Fibroblast of villous mesenchyme (primary cell): Measurements from ENCODE around the gene SPATA13. TPM values are rescaled to one million over a fixed set of nuclear protein-coding genes. Genes with fewer than 3 reads are reported as not detected.

Source experiments
- DNase-seq: peaks from one replicate; pipeline ENCODE4 v3.0.0-alpha.2; 2010; ENCODE audit warnings: low read depth
- H3K4me3 ChIP-seq: 2 replicates; pipeline ENCODE4 v1.5.1; 2011; ENCODE audit warnings: low read depth, mild to moderate bottlenecking, low read length
- total RNA-seq: library from RNA; depleted of rRNA; stranded (reverse); fragments of >200 nt; gene quantifications from 2 replicates; pipeline ENCODE4 v1.2.3, GENCODE V29; 2012
- TF ChIP-seq, protein P1 (sequence below): IDR thresholded peaks from 2 replicates; pipeline ENCODE4 v1.5.1; 2012; ENCODE audit warnings: low read depth, mild to moderate bottlenecking, low read length; ENCODE audit not compliant: insufficient read depth

The SPATA13 gene
- total RNA-seq, 1 donor = 19.9 TPM

DNA sequence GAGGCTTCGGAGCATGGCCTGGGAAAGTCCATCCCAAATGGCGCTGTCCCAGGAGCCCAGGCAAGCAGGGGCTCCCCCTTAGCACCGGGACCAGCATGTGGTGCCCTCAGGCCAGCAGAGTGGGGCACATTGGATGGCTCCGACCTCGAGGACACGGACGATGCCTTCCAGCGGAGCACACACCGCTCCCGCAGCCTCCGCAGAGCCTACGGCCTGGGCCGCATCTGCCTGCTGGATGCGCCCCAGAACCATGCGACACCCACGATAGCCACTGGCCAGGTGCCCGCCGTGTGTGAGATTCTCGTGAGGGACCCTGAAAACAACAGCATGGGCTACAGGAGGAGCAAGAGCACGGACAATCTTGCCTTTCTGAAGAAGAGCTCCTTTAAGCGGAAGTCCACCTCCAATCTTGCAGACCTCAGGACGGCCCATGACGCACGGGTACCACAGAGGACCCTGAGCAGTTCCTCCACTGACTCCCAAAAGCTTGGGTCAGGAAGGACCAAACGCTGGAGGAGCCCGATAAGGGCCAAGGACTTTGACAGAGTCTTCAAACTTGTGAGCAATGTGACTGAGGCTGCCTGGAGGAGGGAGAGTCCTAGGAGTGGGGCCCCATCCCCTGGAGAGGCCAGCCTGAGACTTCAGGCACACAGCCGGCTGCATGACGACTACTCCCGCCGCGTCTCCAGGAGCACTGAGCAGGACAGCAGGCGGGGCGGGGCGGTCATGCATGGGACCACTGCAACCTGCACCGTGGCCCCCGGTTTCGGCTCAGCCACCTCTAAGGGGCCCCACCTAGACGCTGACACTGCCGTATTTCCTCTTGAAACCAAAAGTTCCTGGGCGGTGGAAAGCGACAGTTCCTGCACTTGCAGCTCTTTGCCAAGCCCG, 63.1 kb downstream of the SPATA13 start:
- no peak for DNase-seq
- no peak overlapping the region for H3K4me3 ChIP-seq
- TF ChIP-seq, protein P1, sequence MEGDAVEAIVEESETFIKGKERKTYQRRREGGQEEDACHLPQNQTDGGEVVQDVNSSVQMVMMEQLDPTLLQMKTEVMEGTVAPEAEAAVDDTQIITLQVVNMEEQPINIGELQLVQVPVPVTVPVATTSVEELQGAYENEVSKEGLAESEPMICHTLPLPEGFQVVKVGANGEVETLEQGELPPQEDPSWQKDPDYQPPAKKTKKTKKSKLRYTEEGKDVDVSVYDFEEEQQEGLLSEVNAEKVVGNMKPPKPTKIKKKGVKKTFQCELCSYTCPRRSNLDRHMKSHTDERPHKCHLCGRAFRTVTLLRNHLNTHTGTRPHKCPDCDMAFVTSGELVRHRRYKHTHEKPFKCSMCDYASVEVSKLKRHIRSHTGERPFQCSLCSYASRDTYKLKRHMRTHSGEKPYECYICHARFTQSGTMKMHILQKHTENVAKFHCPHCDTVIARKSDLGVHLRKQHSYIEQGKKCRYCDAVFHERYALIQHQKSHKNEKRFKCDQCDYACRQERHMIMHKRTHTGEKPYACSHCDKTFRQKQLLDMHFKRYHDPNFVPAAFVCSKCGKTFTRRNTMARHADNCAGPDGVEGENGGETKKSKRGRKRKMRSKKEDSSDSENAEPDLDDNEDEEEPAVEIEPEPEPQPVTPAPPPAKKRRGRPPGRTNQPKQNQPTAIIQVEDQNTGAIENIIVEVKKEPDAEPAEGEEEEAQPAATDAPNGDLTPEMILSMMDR = no peak

DNA sequence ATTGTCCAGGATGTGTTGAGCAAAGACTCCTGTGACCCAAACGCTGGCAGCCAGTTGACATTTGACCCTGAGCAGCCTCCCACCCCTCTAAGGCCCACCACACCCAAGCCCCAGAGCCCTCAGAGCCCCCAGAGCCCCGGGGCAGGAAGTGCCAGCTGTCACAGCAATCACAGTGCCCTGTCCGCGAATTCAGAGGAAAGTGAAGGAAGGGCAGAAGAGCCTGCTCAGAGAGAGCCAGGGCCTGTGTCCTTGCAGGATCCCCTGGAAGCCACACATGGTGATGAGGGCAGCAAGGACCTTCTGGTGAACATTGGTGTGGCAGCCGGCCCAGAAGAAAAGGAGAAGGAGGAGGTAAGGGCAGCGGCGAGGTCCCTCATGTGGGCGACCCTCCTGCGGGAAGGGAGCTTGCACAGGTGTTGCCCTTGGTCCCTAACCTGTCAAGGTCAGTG, 63.7 kb downstream of the SPATA13 start:
- no peak overlapping the region for H3K4me3 ChIP-seq
- TF ChIP-seq, protein P1 = no peak
- no peak for DNase-seq

DNA sequence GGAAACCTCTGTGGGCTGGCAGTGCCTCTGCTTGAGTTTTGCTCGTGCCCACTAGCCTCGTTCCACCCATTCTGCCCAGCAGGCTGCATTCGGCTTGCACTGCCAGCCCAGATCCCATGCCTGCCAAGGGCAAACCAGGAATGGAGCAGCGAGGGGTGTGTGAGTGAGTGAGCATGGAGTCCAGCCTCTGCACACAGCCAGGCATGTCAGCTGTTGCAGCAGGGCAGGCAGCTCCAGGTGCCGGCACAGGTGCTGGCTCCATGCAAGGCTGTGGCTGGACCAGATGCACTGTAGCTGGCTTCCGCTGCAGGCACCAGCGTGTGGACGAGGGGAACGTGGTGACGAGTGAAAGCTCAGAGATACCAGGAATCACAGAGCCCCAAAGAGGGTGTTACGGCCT, 64.5 kb downstream of the SPATA13 start:
- H3K4me3 ChIP-seq = no peak overlapping the region
- TF ChIP-seq, protein P1 = no peak
- no peak for DNase-seq

DNA sequence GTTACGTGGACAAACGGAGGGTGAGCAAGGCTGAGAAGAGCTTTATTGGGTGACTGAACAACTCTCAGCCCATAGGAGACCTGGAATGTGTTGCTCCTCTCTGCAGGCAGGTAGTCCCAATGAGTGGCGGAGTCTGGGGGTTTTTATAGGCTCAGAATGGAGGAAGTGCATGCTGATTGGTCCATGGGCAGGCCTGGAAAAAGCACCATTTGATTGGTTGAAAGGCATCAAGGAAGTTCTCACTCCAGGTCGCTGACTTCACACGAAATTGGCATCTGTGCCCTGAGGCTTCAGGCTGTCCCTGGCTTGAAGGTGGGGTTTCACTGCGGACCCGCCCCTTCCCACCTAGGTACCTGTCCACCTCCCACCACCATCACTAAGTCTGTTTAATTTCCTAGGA, 65.4 kb downstream of the SPATA13 start:
- no peak for DNase-seq
- TF ChIP-seq, protein P1 = no peak
- no peak overlapping the region for H3K4me3 ChIP-seq

DNA sequence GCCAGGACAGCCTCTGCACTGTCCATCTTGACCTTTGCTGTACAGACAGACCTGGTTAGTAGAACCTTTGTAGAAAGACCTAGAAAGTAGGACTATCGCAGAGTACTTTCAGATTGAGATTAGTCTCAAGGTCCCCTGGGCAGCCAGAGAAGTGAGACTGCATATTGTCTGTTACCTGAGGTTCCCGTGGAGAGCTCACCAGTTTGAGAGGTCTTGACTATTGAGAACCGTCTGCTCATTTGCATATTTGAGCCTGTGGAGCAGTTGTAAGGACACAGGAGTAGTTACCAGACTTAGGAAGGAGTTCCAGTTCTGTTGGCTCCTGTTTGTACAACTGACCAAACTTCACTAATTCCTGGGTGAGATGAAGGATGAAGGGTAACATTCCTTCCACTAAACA, 66.2 kb downstream of the SPATA13 start:
- TF ChIP-seq, protein P1 = no peak
- no peak overlapping the region for H3K4me3 ChIP-seq
- DNase-seq = no peak

DNA sequence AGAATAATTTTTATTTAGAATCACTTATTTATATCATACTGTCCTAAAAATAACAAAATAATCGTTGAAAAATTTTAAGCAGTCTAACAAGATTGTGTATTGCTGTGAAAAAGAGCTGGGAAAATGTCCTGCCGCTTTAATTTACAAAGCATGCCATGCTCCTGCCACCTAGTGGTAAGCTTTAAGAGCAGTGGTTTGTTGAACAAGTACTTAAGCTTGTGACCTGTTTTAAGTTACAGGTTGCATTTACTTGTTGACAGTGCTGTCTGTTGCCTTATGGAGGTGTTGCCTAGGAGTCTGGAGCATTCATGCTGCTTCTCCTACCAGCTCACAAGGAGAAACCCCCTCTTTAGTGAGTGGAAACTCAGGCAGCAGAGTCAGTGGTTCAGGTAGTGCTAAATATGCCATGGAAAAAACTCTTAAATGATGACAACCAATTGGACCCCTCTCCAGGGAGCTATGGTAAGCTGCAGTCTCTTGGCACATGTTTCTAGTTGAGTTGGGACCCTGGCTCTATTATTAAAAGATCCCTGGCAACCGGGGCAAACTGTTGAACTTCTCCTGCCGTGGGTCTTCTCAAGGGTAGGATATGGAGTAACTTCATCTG, 68.4 kb downstream of the SPATA13 start:
- H3K4me3 ChIP-seq = no peak overlapping the region
- TF ChIP-seq, protein P1 = peak; percentile 91
- peak; percentile 76 for DNase-seq
